RWPE1 (cell line): ENCODE data around the gene HPS4.
A peak's percentile ranks its signal among the peaks of the same experiment; 100 is the strongest.

ENCODE experiments used
- CTCF ChIA-PET: fragments of 350-600 bp; sonication (Branson Sonifier 250); formaldehyde crosslinking; extraction: SDS; loops from one replicate; lab custom pipeline; 2021; lab: Yijun Ruan, JAX
- POLR2A ChIA-PET: fragments of 400-600 bp; formaldehyde crosslinking; extraction: SDS; loops from one replicate; lab custom pipeline; 2020; ENCODE audit warnings: antibody characterized with exemption; ENCODE audit not compliant: low non-redundant PET; lab: Yijun Ruan, JAX
- DNase-seq: peaks from one replicate; pipeline ENCODE4 v3.0.0; 2012; ENCODE audit warnings: low spot score
- H3K27ac ChIP-seq: fragments of 450-650 bp; 2 replicates; pipeline ENCODE4 v1.5.1; 2017
- CTCF ChIP-seq: fragments of 450-650 bp; conservative IDR thresholded peaks from 2 replicates; pipeline ENCODE4 v1.5.1; 2017; ENCODE audit warnings: low read depth, mild to moderate bottlenecking

HPS4 gene

GRCh38 chr22:26432619-26433311 lies 50.8 kb downstream of the HPS4 start:
- CTCF ChIA-PET, result no interaction called here
- no peak for DNase-seq
- H3K27ac ChIP-seq, result no peak overlapping the region
- TF ChIP-seq CTCF, result no peak
- POLR2A ChIA-PET, result no interaction called here

GRCh38 chr22:26431261-26431995 lies 52.2 kb downstream of the HPS4 start:
- DNase-seq, result no peak

GRCh38 chr22:26430600-26430999 lies 53.0 kb downstream of the HPS4 start:
- TF ChIP-seq CTCF, result no peak
- CTCF ChIA-PET, result no interaction called here
- no peak for DNase-seq
- no peak overlapping the region for H3K27ac ChIP-seq
- POLR2A ChIA-PET, result no interaction called here

More at GRCh38 chr22:26431261-26431995, 52.2 kb downstream of the HPS4 start:
- ChIA-PET POLR2A (no interaction called here), CTCF (no interaction called here)
- no peak for TF ChIP-seq CTCF
- no peak overlapping the region for H3K27ac ChIP-seq

- ChIA-PET POLR2A (no interaction called here), CTCF (interaction anchor here (0.6 kb wide), 1 partner anchor 1585 kb away, joined by 3 read pairs; no protein-coding TSS in a partner anchor)
- no peak for TF ChIP-seq CTCF
- DNase-seq, result no peak
- H3K27ac ChIP-seq, result peak overlapping the region; percentile 85
Observed at GRCh38 chr22:26429458-26430286, 53.9 kb downstream of the HPS4 start.

- DNase-seq, result peak; percentile 62
- POLR2A ChIA-PET, result no interaction called here
- CTCF ChIA-PET, result no interaction called here
- peak within 1 kb of the TSS; percentile 85 for H3K27ac ChIP-seq
- TF ChIP-seq CTCF, result no peak
Observed at GRCh38 chr22:26428515-26429457, 54.8 kb downstream of the HPS4 start, which contains the start of gene ASPHD2. TSS of gene ASPHD2 (plus strand) at chr22:26429260. CDS start at chr22:26433616, 4,356 bp downstream.
